A549 treated with RU486 at 1 μM for 4 hours (cell line): Measurements from ENCODE around the gene OR2S2. TPM values are rescaled to one million over a fixed set of nuclear protein-coding genes. Genes with fewer than 3 reads are reported as not detected.

ENCODE experiments used
- total RNA-seq: library from RNA; stranded (reverse); fragments of 200-300 nt; extraction: Qiagen RNA extraction; gene quantifications from 5 replicates; pipeline ENCODE4 v1.2.3, GENCODE V29; 2022; ENCODE audit warnings: low read depth

Gene OR2S2
- not detected in 5 replicates for total RNA-seq

GRCh38 chr9:35958104-35958837 is at the start of gene OR2S2:
TSS of gene OR2S2 (minus strand) at chr9:35958154. CDS start at chr9:35958098, 56 bp downstream.

GRCh38 chr9:35909274-35909673 is 48.7 kb downstream of the OR2S2 start, which contains the start of gene SPAAR:
TSS of gene SPAAR (plus strand) at chr9:35909490. CDS start at chr9:35910464, 974 bp downstream.

Other genes with a start within 250 kb of the OR2S2 start
- 113 to 128 TPM (median 115 TPM) in 5 replicates for gene TLN1, start 226.0 kb downstream of the OR2S2 start, total RNA-seq
- 55.7 to 63.8 TPM (median 58.4 TPM) in 5 replicates for gene CREB3, start 225.5 kb downstream of the OR2S2 start, total RNA-seq
- gene GBA2, start 208.9 kb downstream of the OR2S2 start, total RNA-seq: 23.1 to 31.3 TPM (median 30.0 TPM) in 5 replicates
- 11.2 to 15.6 TPM (median 14.7 TPM) in 5 replicates for gene RGP1, start 208.9 kb downstream of the OR2S2 start, total RNA-seq
- 0.29 to 0.82 TPM (median 0.31 TPM) in 3 of 5 replicates, not detected in the others for gene MSMP, start 203.9 kb downstream of the OR2S2 start, total RNA-seq
- 4.4 to 6.3 TPM (median 5.8 TPM) in 5 replicates for gene NPR2, start 166.6 kb downstream of the OR2S2 start, total RNA-seq
- 0.26 to 0.47 TPM (median 0.41 TPM) in 5 replicates for gene SPAG8, start 145.9 kb downstream of the OR2S2 start, total RNA-seq
- gene HINT2, start 143.1 kb downstream of the OR2S2 start, total RNA-seq: 70.2 to 119 TPM (median 98.2 TPM) in 5 replicates
- not detected in 5 replicates for gene FAM221B, start 129.4 kb downstream of the OR2S2 start, total RNA-seq
- 2.1 to 4.7 TPM (median 3.0 TPM) in 5 replicates for gene TMEM8B, start 128.9 kb downstream of the OR2S2 start, total RNA-seq
- not detected in 5 replicates for gene OR13J1, start 87.8 kb downstream of the OR2S2 start, total RNA-seq
- 0.28 to 0.48 TPM (median 0.30 TPM) in 3 of 5 replicates, not detected in the others for gene HRCT1, start 52.0 kb downstream of the OR2S2 start, total RNA-seq
- gene SPAAR, start 48.7 kb downstream of the OR2S2 start, total RNA-seq: not detected in 5 replicates
- gene RECK, start 78.8 kb upstream of the OR2S2 start, total RNA-seq: 3.9 to 6.1 TPM (median 6.0 TPM) in 5 replicates
- 7.7 to 10.4 TPM (median 8.7 TPM) in 5 replicates for gene GLIPR2, start 178.6 kb upstream of the OR2S2 start, total RNA-seq
- gene CCIN, start 211.2 kb upstream of the OR2S2 start, total RNA-seq: not detected in 5 replicates
- 311 to 420 TPM (median 398 TPM) in 5 replicates for gene CLTA, start 232.8 kb upstream of the OR2S2 start, total RNA-seq